Fibroblast of peridontal ligament (primary cell): ENCODE results near the gene FITM1.
A peak's percentile ranks its signal among the peaks of the same experiment; 100 is the strongest.

Source experiments
- DNase-seq: peaks from one replicate; pipeline ENCODE4 v3.0.0-alpha.2; 2010; ENCODE audit errors: extremely low read depth

FITM1 gene

DNA sequence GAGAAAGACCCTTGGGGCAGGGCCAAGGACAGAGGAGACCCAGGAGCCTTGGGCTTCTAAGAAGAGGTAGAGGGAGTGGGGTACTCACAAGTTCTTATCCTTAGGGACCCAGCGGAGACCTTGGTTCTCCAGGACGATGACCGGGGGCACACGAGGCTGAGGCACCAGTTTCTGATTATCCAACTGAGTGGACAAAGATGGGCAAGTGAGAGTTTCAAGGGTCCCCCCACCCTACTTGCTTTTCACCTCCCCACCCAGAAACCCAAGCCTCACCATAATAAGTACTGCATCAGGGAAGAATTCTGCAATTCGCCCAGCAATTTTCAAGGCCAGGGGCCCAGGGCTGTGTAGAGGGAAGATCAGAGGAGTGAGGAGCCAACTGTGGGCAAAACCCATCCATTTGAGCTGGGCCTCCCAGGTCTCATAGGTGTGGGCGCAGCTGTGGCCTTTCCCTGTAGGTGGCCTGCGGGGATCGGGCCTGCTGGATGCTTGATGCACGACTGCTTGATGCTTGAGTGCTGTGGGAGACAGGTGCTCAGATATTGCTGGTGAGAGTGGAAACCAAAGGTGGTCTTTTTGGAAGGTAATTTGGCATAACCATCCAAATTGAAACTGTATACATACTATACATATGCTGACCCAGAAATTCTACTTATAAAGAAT, 8.9 kb downstream of the FITM1 start:
- no peak for DNase-seq

DNA sequence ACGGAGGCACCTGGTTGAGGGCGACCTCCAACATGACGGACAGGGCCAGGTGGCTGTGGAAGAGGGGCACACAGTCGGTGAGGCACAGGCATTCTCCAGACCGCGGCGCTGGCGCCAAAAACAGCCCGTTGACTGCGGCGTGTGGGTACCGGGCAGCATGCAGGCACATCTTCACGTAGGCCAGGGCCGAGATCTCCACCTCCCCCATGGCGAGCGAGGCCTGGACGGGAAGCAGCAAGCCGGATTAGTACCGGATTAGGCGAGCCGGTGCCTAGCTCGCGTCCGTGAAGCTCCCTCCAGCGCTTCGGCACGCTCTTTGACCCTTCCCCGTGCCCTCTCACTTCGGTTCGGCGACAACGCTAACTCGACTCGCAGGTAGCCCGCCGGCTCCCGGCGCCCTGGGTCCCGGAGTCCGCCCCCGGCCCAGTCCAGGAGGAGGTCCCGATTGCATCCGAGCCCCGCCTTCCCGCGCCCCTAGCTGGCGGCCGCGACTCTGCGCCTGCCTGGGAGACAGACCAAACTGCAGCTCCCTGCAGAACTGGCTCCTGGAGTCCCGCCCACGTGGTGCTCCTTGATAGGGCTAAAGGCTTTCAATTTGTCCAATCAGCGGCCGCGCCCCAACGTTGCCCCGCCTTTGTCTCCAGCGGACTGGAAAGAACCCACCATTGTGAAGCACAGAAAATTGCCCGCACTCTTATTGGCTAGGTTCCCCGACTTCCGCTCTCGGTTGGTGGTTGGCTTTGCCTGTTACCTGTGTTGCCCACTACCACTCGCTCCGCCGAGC, 10.8 kb downstream of the FITM1 start, which contains the start of gene EMC9:
EMC9 (minus strand) TSS at position 495 of the 784 bp plus-strand sequence; CDS start at position 208, 287 bp downstream.
- DNase-seq, result peak; percentile 98

DNA sequence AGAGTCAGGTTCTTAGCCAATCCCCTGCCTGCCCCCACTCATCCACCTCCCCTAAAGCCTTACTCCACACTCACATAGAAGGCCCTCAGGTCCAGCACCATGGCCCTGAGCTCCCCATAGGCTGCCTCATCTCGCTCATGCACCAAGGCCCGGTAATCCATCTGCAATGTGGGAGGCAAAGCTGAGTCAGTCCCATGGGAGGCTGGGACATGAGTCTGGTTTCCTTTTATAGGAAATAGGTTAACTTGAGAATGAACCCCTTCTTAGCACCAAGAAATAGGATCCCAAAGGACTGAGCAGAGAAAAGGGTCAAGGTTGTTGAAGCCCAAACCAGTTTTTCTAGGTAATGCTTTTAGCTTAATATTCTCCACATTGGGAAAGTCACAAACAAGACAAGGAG, 13.1 kb downstream of the FITM1 start:
- DNase-seq, result peak; percentile 45

DNA sequence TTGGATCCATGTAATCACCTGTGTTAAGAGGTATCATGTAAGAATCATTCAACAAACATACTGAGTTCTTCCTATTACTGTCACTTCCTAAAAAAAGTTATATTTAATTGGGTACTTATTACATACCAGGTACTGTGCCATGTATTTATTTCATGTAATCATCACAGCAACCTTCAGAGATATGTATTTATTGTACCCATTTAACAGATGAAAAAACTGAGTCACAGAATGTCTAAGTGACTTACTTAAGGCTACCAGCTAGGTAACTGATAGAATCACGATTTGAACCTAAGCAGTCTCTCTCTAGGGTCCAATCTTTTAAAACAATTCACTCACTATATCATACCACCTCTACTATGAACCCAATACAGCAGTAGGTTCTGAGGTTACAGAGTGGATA, 14.0 kb downstream of the FITM1 start:
- DNase-seq, result no peak

DNA sequence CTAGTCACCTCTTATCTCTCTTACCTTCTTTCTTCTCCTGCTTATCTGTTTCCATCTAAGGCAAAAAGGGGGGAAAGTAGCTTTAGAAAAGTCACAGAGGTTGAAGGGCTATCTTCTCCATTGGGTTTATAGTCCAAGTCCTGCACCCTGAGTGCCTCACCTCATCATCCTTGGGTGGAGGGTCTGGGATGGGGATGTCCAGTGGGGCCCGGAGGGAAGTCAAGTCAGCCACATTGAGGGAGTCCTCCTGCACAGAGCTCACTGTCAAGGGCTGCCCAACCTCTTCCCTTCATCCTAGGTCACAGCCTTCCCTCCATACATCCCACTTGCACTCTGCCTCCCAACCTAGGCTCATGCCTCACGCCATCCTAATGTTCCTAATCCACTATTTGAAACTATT, 14.8 kb downstream of the FITM1 start:
- DNase-seq, result no peak

DNA sequence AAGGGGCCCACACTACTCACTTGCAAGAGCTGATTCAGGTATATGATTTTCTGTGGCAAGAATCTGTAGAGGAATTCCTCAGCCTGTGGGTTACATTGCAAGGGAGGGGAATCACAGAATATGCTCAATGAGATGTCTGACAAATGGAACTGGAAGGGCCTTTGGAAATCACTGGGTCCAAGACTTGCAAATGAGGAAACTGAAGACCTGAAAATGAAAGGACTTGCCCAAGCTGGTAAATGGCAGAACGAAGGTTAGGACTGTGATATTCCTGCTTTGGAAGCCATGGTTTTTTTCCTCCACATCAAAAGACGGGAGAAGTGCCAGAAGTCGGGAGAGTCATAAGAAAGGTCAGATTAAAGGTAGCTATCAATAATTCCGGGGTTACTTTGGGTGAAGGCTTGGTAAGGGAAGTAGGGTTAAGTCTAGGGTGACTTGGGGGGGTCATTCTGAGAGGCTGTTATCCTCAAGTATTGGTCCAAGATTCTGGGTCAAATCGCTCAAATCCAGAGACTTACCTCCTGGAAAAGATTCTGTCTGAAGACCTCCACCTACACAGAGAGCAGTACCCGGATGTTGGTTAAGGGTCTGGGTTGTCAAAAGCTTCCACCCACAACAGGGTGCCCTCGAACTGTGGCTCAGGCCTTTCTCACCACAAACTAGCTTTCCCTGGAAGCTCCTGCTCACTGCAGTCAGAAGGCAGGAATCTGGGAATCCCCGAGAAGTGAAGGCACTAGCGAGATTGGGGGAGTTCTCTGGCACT, 15.4 kb downstream of the FITM1 start:
- peak; percentile 10 for DNase-seq

DNA sequence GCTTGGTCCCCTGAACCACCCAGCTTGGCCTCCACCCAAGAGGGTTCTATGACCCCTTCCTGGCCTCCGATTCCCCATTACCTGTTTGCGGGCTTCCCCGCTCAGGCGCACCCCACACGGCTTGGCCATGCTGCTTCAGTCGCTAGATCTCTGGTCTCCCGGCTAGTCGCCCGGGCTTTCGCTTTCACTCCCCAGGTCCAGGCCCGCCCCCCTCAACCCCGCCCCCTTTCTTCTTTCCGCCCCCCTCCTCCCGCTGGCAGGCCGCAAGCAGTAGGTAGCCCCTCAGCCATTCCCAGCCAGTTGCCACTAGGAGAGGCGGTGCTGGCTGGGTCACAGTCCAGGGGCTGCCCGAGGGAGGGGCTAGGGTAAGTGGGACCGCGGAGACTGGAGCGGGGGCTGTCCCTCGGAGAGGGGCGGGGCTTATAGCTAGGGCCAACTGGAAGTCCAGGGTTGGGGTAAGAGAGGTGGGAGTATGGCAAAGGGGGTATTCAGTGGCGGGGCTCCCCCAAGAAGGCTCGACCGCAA, 16.1 kb downstream of the FITM1 start, which contains the start of gene PSME2:
PSME2 (minus strand) TSS at position 158 of the 525 bp plus-strand sequence; CDS start at position 129, 29 bp downstream.
- peak; percentile 89 for DNase-seq

DNA sequence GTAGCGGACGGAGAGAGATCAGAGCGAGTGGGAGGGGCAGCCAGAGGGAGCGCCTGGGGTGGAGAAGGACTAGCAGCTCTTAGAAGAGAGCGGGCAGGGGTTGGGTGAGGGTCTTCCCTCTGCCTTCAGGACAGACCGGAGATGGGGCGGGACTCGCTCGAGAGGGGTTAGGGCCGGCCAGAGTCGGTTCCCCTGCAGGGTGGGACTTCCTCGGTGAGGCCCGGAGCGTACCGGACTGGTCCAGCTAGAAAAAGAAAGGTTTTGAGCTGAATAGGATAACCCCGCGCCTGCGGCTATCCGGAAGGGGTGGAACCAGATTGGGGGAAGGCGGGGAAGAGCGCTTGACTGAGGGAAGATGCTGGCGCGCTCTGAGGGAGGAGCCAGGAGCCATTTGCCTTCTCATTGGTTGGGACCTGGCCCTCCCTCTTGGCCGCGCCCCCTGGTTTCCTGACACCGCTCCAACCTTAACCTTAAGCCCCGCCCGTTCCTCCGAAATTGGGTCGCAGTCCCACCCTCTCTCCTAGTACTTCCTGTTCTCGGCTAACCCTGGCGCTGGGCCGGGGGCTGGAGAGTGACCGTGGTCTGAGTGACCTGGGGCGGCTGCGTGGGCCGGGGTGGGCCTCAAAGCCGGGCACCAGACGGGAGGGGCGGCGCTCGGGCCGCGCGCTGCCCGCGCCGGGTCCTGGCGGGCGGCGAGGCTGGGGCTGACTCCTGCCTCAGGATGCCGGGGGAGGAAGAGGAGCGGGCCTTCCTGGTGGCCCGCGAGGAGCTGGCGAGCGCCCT, 16.7 kb downstream of the FITM1 start, which contains the start of gene RNF31:
RNF31 (plus strand) TSS at position 521 of the 783 bp plus-strand sequence; CDS start at position 722, 201 bp downstream.
- DNase-seq, result peak; percentile 97

DNA sequence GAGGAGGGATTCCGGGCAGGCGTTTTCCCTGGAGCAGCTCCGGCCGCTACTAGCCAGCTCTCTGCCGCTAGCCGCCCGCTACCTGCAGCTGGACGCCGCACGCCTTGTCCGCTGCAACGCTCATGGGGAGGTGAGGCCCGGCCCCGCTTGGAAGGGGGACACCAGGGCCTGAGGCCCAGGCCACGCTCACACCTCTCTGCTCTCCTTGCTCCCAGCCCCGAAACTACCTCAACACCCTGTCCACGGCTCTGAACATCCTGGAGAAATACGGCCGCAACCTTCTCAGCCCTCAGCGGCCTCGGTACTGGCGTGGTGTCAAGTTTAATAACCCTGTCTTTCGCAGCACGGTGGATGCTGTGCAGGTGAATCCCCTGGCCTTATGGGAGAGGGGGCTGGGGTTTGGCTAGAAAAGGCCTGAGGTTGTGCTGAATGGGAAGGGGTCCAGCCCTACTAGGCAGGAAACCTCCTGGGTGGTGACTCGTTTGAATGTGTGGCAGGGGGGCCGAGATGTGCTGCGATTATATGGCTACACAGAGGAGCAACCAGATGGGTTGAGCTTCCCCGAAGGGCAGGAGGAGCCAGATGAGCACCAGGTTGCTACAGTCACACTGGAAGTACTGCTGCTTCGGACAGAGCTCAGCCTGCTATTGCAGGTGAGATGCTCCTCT, 17.4 kb downstream of the FITM1 start:
- no peak for DNase-seq

DNA sequence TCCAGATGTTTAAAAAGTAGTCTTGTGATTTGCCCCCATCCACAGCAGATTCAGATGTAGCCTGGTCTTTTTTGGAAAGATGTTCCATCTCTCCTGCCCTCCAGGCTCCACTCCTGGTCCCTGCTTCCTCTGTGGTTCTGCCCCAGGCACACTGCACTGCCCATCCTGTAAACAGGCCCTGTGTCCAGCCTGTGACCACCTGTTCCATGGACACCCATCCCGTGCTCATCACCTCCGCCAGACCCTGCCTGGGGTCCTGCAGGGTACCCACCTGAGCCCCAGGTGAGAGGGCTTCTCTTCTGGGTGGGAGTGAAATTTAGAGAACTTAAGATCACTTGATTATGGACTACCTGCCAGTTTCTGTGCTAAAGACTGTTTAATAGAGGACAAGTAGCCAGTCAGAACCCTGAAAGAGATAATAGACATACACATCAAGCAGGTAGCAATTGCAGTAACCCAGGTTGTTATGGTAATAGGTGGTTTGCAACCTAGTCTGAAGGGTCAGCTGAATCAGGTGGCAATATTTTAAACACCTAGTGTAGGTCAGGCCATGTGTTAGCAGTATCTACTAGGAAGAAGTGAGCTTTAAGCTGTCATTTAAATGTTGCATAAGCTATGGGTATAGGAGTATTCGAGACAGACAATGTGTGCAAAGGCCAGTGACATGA, 19.0 kb downstream of the FITM1 start:
- no peak for DNase-seq

DNA sequence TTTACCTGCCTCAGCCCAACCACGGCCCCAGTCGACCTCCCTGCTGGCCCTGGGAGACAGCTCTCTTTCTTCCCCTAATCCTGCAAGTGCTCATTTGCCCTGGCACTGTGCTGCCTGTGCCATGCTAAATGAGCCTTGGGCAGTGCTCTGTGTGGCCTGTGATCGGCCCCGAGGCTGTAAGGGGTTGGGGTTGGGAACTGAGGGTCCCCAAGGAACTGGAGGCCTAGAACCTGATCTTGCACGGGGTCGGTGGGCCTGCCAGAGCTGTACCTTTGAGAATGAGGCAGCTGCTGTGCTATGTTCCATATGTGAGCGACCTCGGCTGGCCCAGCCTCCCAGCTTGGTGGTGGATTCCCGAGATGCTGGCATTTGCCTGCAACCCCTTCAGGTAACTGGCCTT, 19.6 kb downstream of the FITM1 start:
- no peak for DNase-seq

DNA sequence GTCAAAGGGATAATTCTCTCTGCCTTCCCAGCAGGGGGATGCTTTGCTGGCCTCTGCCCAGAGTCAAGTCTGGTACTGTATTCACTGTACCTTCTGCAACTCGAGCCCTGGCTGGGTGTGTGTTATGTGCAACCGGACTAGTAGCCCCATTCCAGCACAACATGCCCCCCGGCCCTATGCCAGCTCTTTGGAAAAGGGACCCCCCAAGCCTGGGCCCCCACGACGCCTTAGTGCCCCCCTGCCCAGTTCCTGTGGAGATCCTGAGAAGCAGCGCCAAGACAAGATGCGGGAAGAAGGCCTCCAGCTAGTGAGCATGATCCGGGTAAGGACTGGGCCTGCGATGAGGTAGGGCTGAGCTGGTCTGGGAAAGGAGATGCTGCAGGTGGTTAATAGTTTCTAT, 20.1 kb downstream of the FITM1 start:
- no peak for DNase-seq

DNA sequence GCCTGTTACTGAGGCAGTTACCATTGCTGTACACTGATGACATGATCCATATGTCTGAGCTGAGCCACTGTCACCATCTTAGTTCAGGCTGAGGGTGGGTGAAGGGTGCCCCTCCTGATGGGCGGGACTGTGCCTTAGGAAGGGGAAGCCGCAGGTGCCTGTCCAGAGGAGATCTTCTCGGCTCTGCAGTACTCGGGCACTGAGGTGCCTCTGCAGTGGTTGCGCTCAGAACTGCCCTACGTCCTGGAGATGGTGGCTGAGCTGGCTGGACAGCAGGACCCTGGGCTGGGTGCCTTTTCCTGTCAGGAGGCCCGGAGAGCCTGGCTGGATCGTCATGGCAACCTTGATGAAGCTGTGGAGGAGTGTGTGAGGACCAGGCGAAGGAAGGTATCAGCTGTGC, 20.5 kb downstream of the FITM1 start:
- DNase-seq, result no peak

DNA sequence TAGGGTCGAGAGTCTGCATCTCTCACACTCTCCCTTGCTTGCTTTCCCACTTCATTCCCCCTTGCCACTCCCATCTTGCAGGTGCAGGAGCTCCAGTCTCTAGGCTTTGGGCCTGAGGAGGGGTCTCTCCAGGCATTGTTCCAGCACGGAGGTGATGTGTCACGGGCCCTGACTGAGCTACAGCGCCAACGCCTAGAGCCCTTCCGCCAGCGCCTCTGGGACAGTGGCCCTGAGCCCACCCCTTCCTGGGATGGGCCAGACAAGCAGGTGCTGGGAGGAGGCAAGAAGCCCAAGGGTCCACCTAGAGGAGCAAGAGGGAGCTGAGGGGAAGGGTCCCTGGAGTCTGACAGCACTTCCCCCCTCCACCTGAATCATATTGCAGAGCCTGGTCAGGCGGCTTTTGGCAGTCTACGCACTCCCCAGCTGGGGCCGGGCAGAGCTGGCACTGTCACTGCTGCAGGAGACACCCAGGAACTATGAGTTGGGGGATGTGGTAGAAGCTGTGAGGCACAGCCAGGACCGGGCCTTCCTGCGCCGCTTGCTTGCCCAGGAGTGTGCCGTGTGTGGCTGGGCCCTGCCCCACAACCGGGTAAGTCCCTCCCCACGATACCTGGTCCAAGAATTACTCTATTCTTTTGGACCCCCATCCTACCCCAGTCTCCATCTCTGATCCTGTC, 21.1 kb downstream of the FITM1 start:
- DNase-seq, result no peak

DNA sequence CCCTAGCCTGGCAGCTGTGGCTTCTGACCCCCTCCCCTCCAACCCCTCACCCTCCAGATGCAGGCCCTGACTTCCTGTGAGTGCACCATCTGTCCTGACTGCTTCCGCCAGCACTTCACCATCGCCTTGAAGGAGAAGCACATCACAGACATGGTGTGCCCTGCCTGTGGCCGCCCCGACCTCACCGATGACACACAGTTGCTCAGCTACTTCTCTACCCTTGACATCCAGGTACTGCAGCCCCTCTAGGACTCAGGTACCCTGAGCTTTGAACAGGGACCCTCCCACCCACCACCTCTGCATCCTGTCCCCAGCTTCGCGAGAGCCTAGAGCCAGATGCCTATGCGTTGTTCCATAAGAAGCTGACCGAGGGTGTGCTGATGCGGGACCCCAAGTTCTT, 24.6 kb downstream of the FITM1 start:
- DNase-seq, result no peak

DNA sequence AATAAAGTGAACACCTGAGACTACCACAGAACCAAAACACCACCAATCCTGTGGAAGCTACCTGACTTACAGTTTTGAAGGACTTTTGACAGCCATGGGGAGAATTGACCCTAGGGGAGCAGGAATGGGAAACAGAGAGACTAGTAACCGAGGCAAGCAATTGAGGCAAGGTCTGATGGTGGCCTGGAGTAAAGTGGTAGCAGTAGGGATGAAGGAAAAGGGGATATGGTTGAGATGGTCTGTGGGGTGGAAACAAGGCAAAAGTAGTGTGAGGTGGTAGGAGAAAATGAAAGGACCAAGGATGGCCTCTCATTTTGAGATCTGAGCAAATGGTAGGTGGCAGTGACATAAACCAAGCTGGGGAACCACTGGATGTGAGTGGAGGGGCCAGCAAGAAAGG, 26.4 kb downstream of the FITM1 start:
- DNase-seq, result no peak

DNA sequence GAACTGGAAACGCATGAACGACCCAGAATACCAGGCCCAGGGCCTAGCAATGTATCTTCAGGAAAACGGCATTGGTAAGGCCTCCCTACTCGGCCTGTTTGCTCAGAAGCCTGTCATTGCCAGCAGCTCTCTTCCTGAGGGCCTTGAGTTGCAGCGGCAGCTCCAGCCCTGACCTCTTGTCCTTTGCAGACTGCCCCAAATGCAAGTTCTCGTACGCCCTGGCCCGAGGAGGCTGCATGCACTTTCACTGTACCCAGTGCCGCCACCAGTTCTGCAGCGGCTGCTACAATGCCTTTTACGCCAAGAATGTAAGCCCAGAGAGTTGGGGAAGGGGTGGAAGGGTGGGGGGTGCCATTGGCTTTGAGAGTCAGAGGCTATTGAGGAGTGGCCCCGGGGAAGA, 26.9 kb downstream of the FITM1 start:
- no peak for DNase-seq

DNA sequence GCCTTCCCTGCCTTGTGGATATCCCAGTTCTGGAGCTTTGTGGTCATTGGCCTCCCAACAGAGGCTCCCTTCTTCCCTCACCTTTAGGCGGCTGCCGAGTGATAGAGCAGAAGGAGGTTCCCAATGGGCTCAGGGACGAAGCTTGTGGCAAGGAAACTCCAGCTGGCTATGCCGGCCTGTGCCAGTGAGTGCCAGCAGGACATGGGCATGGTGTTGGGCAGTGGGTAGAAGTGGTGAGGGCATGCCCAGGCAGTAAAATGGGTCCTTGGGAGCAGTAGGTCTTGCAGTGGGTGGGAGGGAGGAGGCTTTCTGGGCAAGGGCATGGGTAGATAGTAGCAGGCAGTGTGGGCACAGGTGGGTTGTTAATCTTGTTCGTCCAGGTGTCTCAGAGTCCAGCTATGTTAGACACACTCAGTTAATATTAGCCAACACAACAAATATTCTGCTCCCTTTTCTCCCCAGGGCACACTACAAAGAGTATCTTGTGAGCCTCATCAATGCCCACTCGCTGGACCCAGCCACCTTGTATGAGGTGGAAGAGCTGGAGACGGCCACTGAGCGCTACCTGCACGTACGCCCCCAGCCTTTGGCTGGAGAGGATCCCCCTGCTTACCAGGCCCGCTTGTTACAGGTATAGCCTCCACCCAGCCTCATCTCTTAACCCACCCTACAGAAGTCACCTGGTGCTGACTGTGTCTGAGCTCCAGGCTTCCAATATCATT, 29.5 kb downstream of the FITM1 start:
- DNase-seq, result no peak

DNA sequence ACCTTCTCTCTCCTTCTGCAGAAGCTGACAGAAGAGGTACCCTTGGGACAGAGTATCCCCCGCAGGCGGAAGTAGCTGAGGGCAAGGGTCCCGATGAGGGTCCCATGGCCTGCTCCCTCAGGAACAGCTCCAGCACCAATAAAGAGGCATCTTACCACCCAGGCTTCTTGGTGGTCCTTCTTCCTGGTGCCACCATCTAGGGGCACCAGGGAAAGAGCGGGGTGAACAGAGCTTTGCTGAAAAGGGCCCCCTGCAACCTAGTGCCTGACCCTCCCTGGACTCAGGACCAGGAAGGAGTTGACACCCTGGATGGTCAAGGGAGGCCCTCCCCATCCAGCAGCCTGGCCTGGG, 30.0 kb downstream of the FITM1 start:
- DNase-seq, result no peak
